HepG2 (cell line): ENCODE data around the gene SYNGR4. TPM values are rescaled to one million over a fixed set of nuclear protein-coding genes. Genes with fewer than 3 reads are reported as not detected.
A peak's percentile ranks its signal among the peaks of the same experiment; 100 is the strongest.

Experiments used
- ATAC-seq: fragments of 200-7000 bp; cut with Tn5 transposase; 3 replicates; pipeline ENCODE4 v1.9.1; 2020; ENCODE audit warnings: mild to moderate bottlenecking, moderate library complexity
- BruUV-seq: library from RNA; stranded (reverse); fragments of 400-500 nt; replicated peaks from 2 replicates; lab custom pipeline; 2021; lab: Mats Ljungman, UMichigan
- CTCF ChIA-PET: fragments of 300-600 bp; formaldehyde crosslinking; extraction: SDS; loops from one replicate; lab custom pipeline; 2021; ENCODE audit warnings: low total read pairs, inconsistent platforms, low intra/inter-chr PET ratio; lab: Yijun Ruan, JAX
- POLR2A ChIA-PET: fragments of 350-600 bp; sonication (Branson Sonifier 250); formaldehyde crosslinking; loops from one replicate; lab custom pipeline; 2020; ENCODE audit warnings: antibody characterized with exemption, inconsistent platforms; lab: Yijun Ruan, JAX
- DNase-seq: peaks from one replicate; pipeline ENCODE4 v3.0.0-alpha.2; 2015; ENCODE audit warnings: low spot score
- FAIRE-seq: peaks from 3 replicates; lab custom pipeline; 2011; peaks lifted over from hg19 to GRCh38; lab: Jason Lieb, UNC
- H2AFZ ChIP-seq: one replicate; pipeline ENCODE4 v1.6.1; 2011; ENCODE audit warnings: low read length, inconsistent platforms
- H3K27ac ChIP-seq: fragments of 300-600 bp; 3 replicates; pipeline ENCODE4 v1.8.0; 2011; ENCODE audit warnings: mixed run types, mild to moderate bottlenecking, mixed read lengths, low read length, inconsistent platforms; ENCODE audit not compliant: insufficient read depth; ENCODE audit errors: extremely low read length
- H3K27me3 ChIP-seq, 2 experiments: fragments of 200-600 bp in 1 of 2; 2 replicates in 1 of 2; 3 replicates in 1 of 2; pipeline versions ENCODE4 v1.6.0 to v1.8.0; 2011; ENCODE audit warnings: low read length in 2 of 2, mild to moderate bottlenecking in 2 of 2, moderate library complexity in 2 of 2, inconsistent platforms in 1 of 2; ENCODE audit not compliant: insufficient read depth in 2 of 2, control insufficient read depth in 1 of 2
- H3K36me3 ChIP-seq, 2 experiments: fragments of 200-600 bp in 1 of 2; replicated peaks in 1 of 2; 2 replicates in 1 of 2; 3 replicates in 1 of 2; pipeline versions ENCODE4 v1.5.1 to v1.8.0; 2011; ENCODE audit warnings: low read length in 2 of 2, inconsistent platforms in 1 of 2; ENCODE audit not compliant: insufficient read depth in 2 of 2, control insufficient read depth in 1 of 2
- H3K4me1 ChIP-seq: 2 replicates; pipeline ENCODE4 v1.5.1; 2012; ENCODE audit warnings: low read length, inconsistent platforms; ENCODE audit not compliant: insufficient read depth
- H3K4me2 ChIP-seq: 2 replicates; pipeline ENCODE4 v1.6.0; 2011; ENCODE audit warnings: low read depth, low read length, inconsistent platforms
- H3K4me3 ChIP-seq, 3 experiments: fragments of 200-600 bp in 1 of 3; sonication (generic), shearing (Covaris generic) in 1 of 3; replicated peaks in 1 of 3; 2 replicates each; pipeline ENCODE4 v1.5.1; 2011 to 2016; ENCODE audit warnings: low read length in 3 of 3, inconsistent platforms in 2 of 3, low read depth in 2 of 3, mild to moderate bottlenecking in 2 of 3, control low read depth in 1 of 3, mixed read lengths in 1 of 3; ENCODE audit not compliant: insufficient read depth in 1 of 3
- H3K79me2 ChIP-seq: one replicate; pipeline ENCODE4 v1.6.1; 2011; ENCODE audit warnings: low read length, inconsistent platforms; ENCODE audit not compliant: insufficient read depth
- H3K9ac ChIP-seq: 2 replicates; pipeline ENCODE4 v1.6.0; 2011; ENCODE audit warnings: mild to moderate bottlenecking, low read depth, low read length, inconsistent platforms; ENCODE audit not compliant: insufficient read depth
- H3K9me3 ChIP-seq: 2 replicates; pipeline ENCODE4 v1.5.1; 2012; ENCODE audit warnings: mild to moderate bottlenecking, low read length
- H4K20me1 ChIP-seq: 2 replicates; pipeline ENCODE4 v1.6.0; 2011; ENCODE audit warnings: inconsistent platforms, mild to moderate bottlenecking, low read length, moderate library complexity; ENCODE audit not compliant: insufficient read depth
- CEBPB ChIP-seq: IDR thresholded peaks from 2 replicates; pipeline ENCODE4 v1.6.1; 2011; ENCODE audit warnings: low read depth, low read length, improper control_type of control experiment, borderline replicate concordance
- CREM ChIP-seq, 2 experiments: sonication (generic) in 1 of 2; formaldehyde crosslinking in 1 of 2; IDR thresholded peaks; 2 replicates each; pipeline versions ENCODE4 v1.4.0 to v1.6.1; 2016 to 2020; ENCODE audit warnings: antibody characterized with exemption in 1 of 2, mild to moderate bottlenecking in 1 of 2, missing genetic modification reagents in 1 of 2
- GABPB1 ChIP-seq: IDR thresholded peaks from 2 replicates; pipeline ENCODE4 v1.6.1; 2016; ENCODE audit warnings: mild to moderate bottlenecking, missing genetic modification reagents, moderate library complexity, missing compliant biosample characterization
- HCFC1 ChIP-seq: fragments of 150-350 bp; IDR thresholded peaks from 2 replicates; pipeline ENCODE4 v1.6.1; 2014; ENCODE audit warnings: low read depth, low read length
- KDM5B ChIP-seq: sonication (generic); formaldehyde crosslinking; IDR thresholded peaks from 2 replicates; pipeline ENCODE4 v1.4.0; 2020; ENCODE audit warnings: missing genetic modification reagents, mild to moderate bottlenecking, borderline replicate concordance
- NFKB2 ChIP-seq: sonication (generic); formaldehyde crosslinking; IDR thresholded peaks from 2 replicates; pipeline ENCODE4 v1.4.0; 2020; ENCODE audit warnings: missing genetic modification reagents, borderline replicate concordance
- ZNF124 ChIP-seq: sonication (generic); formaldehyde crosslinking; IDR thresholded peaks from 2 replicates; pipeline ENCODE4 v1.4.0; 2020; ENCODE audit warnings: missing genetic modification reagents
- WGBS: methylation state at CpG from one replicate; pipeline ENCODE4 v1.1.6; 2017; ENCODE audit warnings: low lambda C conversion rate; 5-methylcytosine and 5-hydroxymethylcytosine counted together
- in situ Hi-C: cut with HindIII; loops from 2 replicates; pipeline ENCODE4 v1.10.0; 2017; ENCODE audit warnings: low pct_unique_long_range_greater_than_20kb; ENCODE audit not compliant: extremely low pct_ligation_motif_present
- intact Hi-C: fragments of 100-400 bp; cut with micrococcal nuclease; formaldehyde crosslinking; loops from one replicate; pipeline ENCODE4 v1.10.0; 2022; ENCODE audit not compliant: unreplicated experiment
- polyA plus RNA-seq, 8 experiments: library from polyadenylated mRNA; depleted of rRNA in 3 of 8; stranded (reverse) in 7 of 8; unstranded in 1 of 8; fragments of >200 nt; fragmentation: Illumina TruSeq in 4 of 8; extraction: Trizol in 4 of 8; gene quantifications; 2 replicates each; pipeline versions ENCODE4 v1.2.1 to v1.2.3, GENCODE V29; 2011 to 2016; ENCODE audit warnings: low read depth in 4 of 8, missing spikeins in 1 of 8, mixed read lengths in 1 of 8; ENCODE audit not compliant: insufficient read depth in 1 of 8
- total RNA-seq, 5 experiments: library from RNA; depleted of rRNA; stranded (reverse); fragments of >200 nt; fragmentation: Illumina TruSeq; extraction: Trizol; gene quantifications; 2 replicates each; pipeline ENCODE4 v1.2.3, GENCODE V29; 2016; ENCODE audit warnings: low read depth in 1 of 5
- TF ChIP-seq, protein P1 (sequence below): sonication (generic); formaldehyde crosslinking; IDR thresholded peaks from 2 replicates; pipeline ENCODE4 v1.5.0; 2020; ENCODE audit warnings: missing genetic modification reagents, mild to moderate bottlenecking, borderline replicate concordance
- TF ChIP-seq, protein P2 (sequence below): sonication (generic); formaldehyde crosslinking; IDR thresholded peaks from 2 replicates; pipeline ENCODE4 v1.5.1; 2020; ENCODE audit warnings: mild to moderate bottlenecking, missing genetic modification reagents, moderate library complexity
- TF ChIP-seq, protein P3 (sequence below): sonication (generic); formaldehyde crosslinking; IDR thresholded peaks from 2 replicates; pipeline ENCODE4 v1.4.0; 2020; ENCODE audit warnings: missing genetic modification reagents

Gene SYNGR4
- total and polyA plus RNA-seq, 2 of the 13 experiments (the other 11 are each of a cell fraction or from before 2014, with no cell fraction given) = not detected

DNA sequence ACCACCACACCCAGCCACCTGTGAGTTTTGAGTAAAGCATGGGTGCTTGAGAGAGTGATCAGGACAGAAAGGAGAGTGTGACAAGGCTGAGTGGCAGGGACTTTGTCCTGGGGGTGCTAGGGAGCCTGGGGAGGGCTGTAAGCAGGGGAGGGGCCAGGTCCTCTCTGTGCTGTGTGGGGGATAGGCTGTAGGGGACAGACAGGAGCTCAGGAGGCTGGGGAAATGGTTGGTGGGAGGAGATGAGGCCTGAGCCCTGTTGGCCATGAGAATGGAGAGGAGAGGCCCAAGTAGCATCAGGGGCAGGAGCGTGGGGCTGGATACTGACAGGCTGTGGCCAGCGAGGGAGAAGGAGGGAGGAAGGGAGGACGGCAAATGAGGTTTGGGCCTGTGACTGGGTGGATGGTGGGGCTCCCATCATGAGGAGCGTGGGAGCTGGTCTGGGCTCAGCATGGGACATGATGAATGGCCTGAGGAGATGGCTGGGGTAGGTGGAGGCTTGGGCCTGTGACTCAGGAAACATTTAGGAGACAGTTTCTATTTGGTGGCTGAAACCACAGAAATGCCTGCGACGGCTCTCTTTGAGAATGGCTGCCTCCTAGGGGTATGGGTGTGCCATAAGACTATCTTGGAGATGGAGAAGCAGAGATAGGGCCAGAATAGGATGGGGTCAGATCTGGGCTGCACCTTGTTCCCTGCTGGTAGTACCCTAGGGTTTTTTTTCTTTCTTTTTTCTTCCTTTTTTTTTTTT, 54.3 kb downstream of the SYNGR4 start (continued):
- TF ChIP-seq, protein P1, sequence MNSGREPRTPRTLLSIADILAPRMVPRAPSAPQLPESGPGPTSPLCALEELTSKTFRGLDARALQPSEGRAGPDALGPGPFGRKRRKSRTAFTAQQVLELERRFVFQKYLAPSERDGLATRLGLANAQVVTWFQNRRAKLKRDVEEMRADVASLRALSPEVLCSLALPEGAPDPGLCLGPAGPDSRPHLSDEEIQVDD (CRISPR knock-in tag) = no peak
- no peak for TF ChIP-seq CEBPB

DNA sequence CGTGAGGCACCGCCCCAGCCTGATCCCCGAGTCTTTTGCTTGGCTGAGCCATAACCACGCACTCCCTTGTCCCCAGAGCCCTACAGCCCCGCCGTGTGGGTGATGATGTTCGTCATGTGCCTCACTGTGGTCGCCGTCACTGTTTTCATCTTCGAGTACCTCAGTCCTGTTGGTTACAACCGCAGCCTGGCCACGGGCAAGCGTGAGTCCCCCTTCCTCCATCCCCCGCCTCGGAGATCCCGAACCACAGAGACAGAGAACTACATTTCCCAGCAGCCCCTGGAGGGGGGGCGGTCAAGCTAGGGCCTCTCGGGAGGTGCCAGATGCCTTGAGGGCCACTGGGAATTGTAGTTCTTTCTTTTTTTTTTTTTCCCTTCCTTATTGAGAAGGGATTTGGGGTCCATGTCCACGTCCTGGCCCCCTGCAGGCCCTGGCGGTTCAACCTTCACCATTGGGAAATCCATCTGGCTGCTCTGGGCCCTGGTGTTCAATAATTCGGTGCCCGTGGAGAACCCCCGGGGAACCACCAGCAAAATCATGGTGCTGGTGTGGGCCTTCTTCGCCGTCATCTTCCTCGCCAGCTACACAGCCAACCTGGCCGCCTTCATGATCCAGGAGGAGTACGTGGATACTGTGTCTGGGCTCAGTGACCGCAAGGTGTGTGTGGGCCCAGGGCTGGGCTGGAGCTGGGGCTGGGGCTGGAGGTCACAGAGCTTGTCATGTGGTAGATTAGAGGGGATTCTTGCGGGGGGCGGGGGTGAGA, 55.2 kb downstream of the SYNGR4 start:
- no peak overlapping the region for H3K9ac ChIP-seq
- intact Hi-C loops = no loop called here
- peaks cover 37% of the 10 kb centered on the region for H3K4me1 ChIP-seq
- no peaks in the 10 kb centered on the region for H3K79me2 ChIP-seq
- FAIRE-seq (no peak), ATAC-seq (peak; percentile 55), DNase-seq (no peak)
- no peak overlapping the region for H3K4me3 ChIP-seq
- BruUV-seq = no TSS peak
- ChIA-PET CTCF (no interaction called here), POLR2A (interaction anchor here (1.1 kb wide), 2 partner anchors 26 to 28 kb away, joined by 3 read pairs; partner anchors contain the start of gene KDELR1)
- 58% methylated on average over 31 of the region's 31 CpGs for WGBS
- no peaks in the 10 kb centered on the region; a peak in 1 of 5 replicates for H3K27me3 ChIP-seq
- no peak overlapping the region for H2AFZ ChIP-seq
- no peaks in the 10 kb centered on the region for H3K9me3 ChIP-seq
- no peak overlapping the region for H3K27ac ChIP-seq
- no peak overlapping the region for H3K4me2 ChIP-seq
- H3K36me3 ChIP-seq = no peaks in the 10 kb centered on the region
- H4K20me1 ChIP-seq = no peaks in the 10 kb centered on the region
- in situ Hi-C loops = no loop called here
- TF ChIP-seq NFKB2 = peak; percentile 22; the same call in 1 of the 2 replicates
- TF ChIP-seq KDM5B (CRISPR knock-in tag) = 0 out of 2 replicates have a peak, but pooled peaks have one; percentile 30
- TF ChIP-seq, protein P2, sequence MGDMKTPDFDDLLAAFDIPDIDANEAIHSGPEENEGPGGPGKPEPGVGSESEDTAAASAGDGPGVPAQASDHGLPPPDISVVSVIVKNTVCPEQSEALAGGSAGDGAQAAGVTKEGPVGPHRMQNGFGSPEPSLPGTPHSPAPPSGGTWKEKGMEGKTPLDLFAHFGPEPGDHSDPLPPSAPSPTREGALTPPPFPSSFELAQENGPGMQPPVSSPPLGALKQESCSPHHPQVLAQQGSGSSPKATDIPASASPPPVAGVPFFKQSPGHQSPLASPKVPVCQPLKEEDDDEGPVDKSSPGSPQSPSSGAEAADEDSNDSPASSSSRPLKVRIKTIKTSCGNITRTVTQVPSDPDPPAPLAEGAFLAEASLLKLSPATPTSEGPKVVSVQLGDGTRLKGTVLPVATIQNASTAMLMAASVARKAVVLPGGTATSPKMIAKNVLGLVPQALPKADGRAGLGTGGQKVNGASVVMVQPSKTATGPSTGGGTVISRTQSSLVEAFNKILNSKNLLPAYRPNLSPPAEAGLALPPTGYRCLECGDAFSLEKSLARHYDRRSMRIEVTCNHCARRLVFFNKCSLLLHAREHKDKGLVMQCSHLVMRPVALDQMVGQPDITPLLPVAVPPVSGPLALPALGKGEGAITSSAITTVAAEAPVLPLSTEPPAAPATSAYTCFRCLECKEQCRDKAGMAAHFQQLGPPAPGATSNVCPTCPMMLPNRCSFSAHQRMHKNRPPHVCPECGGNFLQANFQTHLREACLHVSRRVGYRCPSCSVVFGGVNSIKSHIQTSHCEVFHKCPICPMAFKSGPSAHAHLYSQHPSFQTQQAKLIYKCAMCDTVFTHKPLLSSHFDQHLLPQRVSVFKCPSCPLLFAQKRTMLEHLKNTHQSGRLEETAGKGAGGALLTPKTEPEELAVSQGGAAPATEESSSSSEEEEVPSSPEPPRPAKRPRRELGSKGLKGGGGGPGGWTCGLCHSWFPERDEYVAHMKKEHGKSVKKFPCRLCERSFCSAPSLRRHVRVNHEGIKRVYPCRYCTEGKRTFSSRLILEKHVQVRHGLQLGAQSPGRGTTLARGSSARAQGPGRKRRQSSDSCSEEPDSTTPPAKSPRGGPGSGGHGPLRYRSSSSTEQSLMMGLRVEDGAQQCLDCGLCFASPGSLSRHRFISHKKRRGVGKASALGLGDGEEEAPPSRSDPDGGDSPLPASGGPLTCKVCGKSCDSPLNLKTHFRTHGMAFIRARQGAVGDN (CRISPR knock-in tag) = 0 out of 2 replicates have a peak, but pooled peaks have one; percentile 5
- TF ChIP-seq HCFC1 = peak; percentile 91
- peak; percentile 91 for TF ChIP-seq CREM (IDR thresholded peaks at IDR 0.05)
- no peak for TF ChIP-seq CREM (CRISPR knock-in tag; IDR thresholded peaks at IDR 0.05)
- TF ChIP-seq GABPB1 (CRISPR knock-in tag) = peak; percentile 71
- no peak for TF ChIP-seq ZNF124
- TF ChIP-seq, protein P3, sequence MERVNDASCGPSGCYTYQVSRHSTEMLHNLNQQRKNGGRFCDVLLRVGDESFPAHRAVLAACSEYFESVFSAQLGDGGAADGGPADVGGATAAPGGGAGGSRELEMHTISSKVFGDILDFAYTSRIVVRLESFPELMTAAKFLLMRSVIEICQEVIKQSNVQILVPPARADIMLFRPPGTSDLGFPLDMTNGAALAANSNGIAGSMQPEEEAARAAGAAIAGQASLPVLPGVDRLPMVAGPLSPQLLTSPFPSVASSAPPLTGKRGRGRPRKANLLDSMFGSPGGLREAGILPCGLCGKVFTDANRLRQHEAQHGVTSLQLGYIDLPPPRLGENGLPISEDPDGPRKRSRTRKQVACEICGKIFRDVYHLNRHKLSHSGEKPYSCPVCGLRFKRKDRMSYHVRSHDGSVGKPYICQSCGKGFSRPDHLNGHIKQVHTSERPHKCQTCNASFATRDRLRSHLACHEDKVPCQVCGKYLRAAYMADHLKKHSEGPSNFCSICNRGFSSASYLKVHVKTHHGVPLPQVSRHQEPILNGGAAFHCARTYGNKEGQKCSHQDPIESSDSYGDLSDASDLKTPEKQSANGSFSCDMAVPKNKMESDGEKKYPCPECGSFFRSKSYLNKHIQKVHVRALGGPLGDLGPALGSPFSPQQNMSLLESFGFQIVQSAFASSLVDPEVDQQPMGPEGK (CRISPR knock-in tag) = peak; percentile 56; the same call in 1 of the 2 replicates
